PC-3 (cell line): ENCODE results near the gene AHCYL1.

Source experiments
- EZH2 ChIP-seq: fragments of 300-600 bp; sonication (generic); IDR thresholded peaks from one replicate; pipeline ENCODE4 v1.6.1; 2017; ENCODE audit warnings: antibody characterized with exemption, mild to moderate bottlenecking, low read length; ENCODE audit not compliant: unreplicated experiment
- EZH2phosphoT487 ChIP-seq: fragments of 300-600 bp; sonication (generic); IDR thresholded peaks from 2 replicates; pipeline ENCODE4 v1.6.1; 2018; ENCODE audit warnings: mild to moderate bottlenecking, antibody characterized with exemption, low read length, borderline replicate concordance

GRCh38 chr1:110033421-110033820 lies 48.9 kb downstream of the AHCYL1 start:
- TF ChIP-seq EZH2phosphoT487, result no peak
- TF ChIP-seq EZH2, result no peak
